ENCODE data around the gene KIRREL3.

- TF ChIP-seq RFX5 (IDR thresholded peaks at IDR 0.05; ENCODE audit: borderline replicate concordance, low read depth, low read length), result no peak
- no peak for TF ChIP-seq CTCF (IDR thresholded peaks at IDR 0.05; ENCODE audit: control extremely low read depth in 1 of 3, insufficient read depth in 1 of 3, low read depth in 1 of 3, low read length in 3 of 3)
- TF ChIP-seq CEBPB (IDR thresholded peaks at IDR 0.05; ENCODE audit: low read depth, low read length), result no peak
- TF ChIP-seq MAX (IDR thresholded peaks at IDR 0.05), result no peak
- no peak for TF ChIP-seq EP300 (IDR thresholded peaks at IDR 0.05; ENCODE audit: borderline replicate concordance in 1 of 2, low read depth in 2 of 2, low read length in 2 of 2)
- no peak for TF ChIP-seq EZH2 (IDR thresholded peaks at IDR 0.05; ENCODE audit: low read depth, low read length, severe bottlenecking)
- no peak for TF ChIP-seq KDM5A (IDR thresholded peaks at IDR 0.05; ENCODE audit: low read length)
- no peak for TF ChIP-seq YY1 (IDR thresholded peaks at IDR 0.05; ENCODE audit: low read depth, low read length)
- no peak for TF ChIP-seq ATF3 (IDR thresholded peaks at IDR 0.05; ENCODE audit: insufficient read depth, low read depth, low read length)
Measured at GRCh38 chr11:127049486-127049885, 48.9 kb upstream of the KIRREL3 start.

Measured in H1 (cell line).